Measurements from ENCODE around the gene TOR4A. TPM values are rescaled to one million over a fixed set of nuclear protein-coding genes. Genes with fewer than 3 reads are reported as not detected.

Gene TOR4A
- polyA plus RNA-seq, 4 donors, result 3.4 to 21.5 (median 15.4) TPM

DNA sequence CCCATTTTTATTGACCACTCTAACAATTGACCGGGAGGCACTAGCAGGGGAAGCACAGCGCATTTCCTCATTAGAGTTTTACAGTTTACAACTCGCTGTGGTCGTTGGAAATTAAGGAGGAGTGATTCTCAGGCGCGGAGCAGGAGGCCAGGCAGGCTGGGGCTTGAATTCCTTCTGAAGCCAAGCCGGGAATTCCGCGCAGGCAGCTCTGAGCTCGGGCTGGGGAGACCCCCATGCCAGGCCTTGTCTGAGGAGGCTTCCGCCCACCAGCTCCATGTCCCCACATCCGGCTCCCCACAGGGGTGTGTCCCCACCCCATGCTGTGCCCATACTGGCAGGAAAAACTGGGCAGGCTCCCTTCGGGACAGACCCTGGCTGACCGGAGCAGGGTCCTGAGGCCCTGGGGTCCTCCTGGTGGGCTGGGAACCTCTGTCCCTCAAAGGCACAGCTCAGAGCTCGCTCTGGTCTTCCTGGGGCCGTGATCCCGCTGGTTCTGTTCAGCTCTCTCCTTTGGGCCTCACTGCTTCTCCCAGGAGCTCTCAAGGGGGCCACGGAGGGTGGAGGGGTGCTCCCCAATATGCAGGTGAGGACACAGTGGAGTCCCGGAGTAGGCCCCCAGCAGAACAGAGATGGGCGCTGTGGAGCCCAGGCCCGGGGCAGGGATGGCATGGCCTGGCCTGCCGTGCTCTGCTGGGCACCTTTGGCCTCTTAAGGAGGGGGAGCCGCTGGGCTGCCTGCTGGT is 25.8 kb downstream of the TOR4A start:
- H3K27me3 ChIP-seq (ENCODE audit: control insufficient read depth in 3 of 3, insufficient read depth in 3 of 3, low read length in 3 of 3), result no peaks in the 10 kb centered on the region
- no peaks in the 10 kb centered on the region for H3K9me3 ChIP-seq (ENCODE audit: control insufficient read depth in 2 of 2, insufficient read depth in 1 of 2, low read depth in 1 of 2, low read length in 1 of 2)
- H3K36me3 ChIP-seq (ENCODE audit: control insufficient read depth in 3 of 3, insufficient read depth in 2 of 3, low read depth in 1 of 3, low read length in 3 of 3), result peaks cover 0 to 21% (median 0%) of the 10 kb centered on the region in 3 donors
- H3K4me1 ChIP-seq (ENCODE audit: control insufficient read depth in 3 of 3, insufficient read depth in 2 of 3, low read depth in 1 of 3, low read length in 2 of 3), result peaks cover 5 to 64% (median 7%) of the 10 kb centered on the region in 3 donors
- FAIRE-seq (no peak), DNase-seq (peak in 1 of 2 donors; percentile 54)
- peak overlapping the region in 1 of 3 donors; percentile 48 for H3K4me3 ChIP-seq (ENCODE audit: low read depth in 1 of 3, low read length in 3 of 3)
- peak overlapping the region; percentile 34 to 98 (median 91) for H3K27ac ChIP-seq (ENCODE audit: low read depth in 1 of 3, low read length in 2 of 3)
- WGBS, 3 donors, result 29 to 56% (median 32%) methylated on average over 23 of the region's 23 CpGs

- Histone ChIP-seq H3K36me3 (ENCODE audit: control insufficient read depth in 3 of 3, insufficient read depth in 2 of 3, low read depth in 1 of 3, low read length in 3 of 3) (peaks cover 0 to 14% (median 0%) of the 10 kb centered on the region in 3 donors), H3K4me3 (ENCODE audit: low read depth in 1 of 3, low read length in 3 of 3) (no peak overlapping the region), H3K9me3 (ENCODE audit: control insufficient read depth in 2 of 2, insufficient read depth in 1 of 2, low read depth in 1 of 2, low read length in 1 of 2) (no peaks in the 10 kb centered on the region), H3K4me1 (ENCODE audit: control insufficient read depth in 3 of 3, insufficient read depth in 2 of 3, low read depth in 1 of 3, low read length in 2 of 3) (peaks cover 5 to 61% (median 7%) of the 10 kb centered on the region in 3 donors), H3K27ac (ENCODE audit: low read depth in 1 of 3, low read length in 2 of 3) (peak overlapping the region; percentile 34 to 98 (median 91)), H3K27me3 (ENCODE audit: control insufficient read depth in 3 of 3, insufficient read depth in 3 of 3, low read length in 3 of 3) (no peaks in the 10 kb centered on the region)
- no peak for FAIRE-seq
- peak in 1 of 2 donors; percentile 33 for DNase-seq
- WGBS, 3 donors, result 24 to 72% (median 45%) methylated on average over 16 to 22 of the region's 22 CpGs
Observed at GRCh38 chr9:137303893-137304382, 26.4 kb downstream of the TOR4A start.

- WGBS, 3 donors, result 20 to 36% (median 26%) methylated on average over 10 to 16 of the region's 16 CpGs
- peak in 1 of 2 donors; percentile 52 for DNase-seq
- no peak for FAIRE-seq
- Histone ChIP-seq H3K4me3 (ENCODE audit: low read depth in 1 of 3, low read length in 3 of 3) (peak overlapping the region in 1 of 3 donors; percentile 55), H3K36me3 (ENCODE audit: control insufficient read depth in 3 of 3, insufficient read depth in 2 of 3, low read depth in 1 of 3, low read length in 3 of 3) (peaks cover 0 to 9% (median 0%) of the 10 kb centered on the region in 3 donors), H3K9me3 (ENCODE audit: control insufficient read depth in 2 of 2, insufficient read depth in 1 of 2, low read depth in 1 of 2, low read length in 1 of 2) (no peaks in the 10 kb centered on the region), H3K27me3 (ENCODE audit: control insufficient read depth in 3 of 3, insufficient read depth in 3 of 3, low read length in 3 of 3) (no peaks in the 10 kb centered on the region), H3K27ac (ENCODE audit: low read depth in 1 of 3, low read length in 2 of 3) (peak overlapping the region; percentile 8 to 79 (median 65)), H3K4me1 (ENCODE audit: control insufficient read depth in 3 of 3, insufficient read depth in 2 of 3, low read depth in 1 of 3, low read length in 2 of 3) (peaks cover 5 to 64% (median 7%) of the 10 kb centered on the region in 3 donors)
Observed at GRCh38 chr9:137304383-137305059, 27.0 kb downstream of the TOR4A start.

- Histone ChIP-seq H3K4me3 (ENCODE audit: low read depth in 1 of 3, low read length in 3 of 3) (peak overlapping the region in 2 of 3 donors; percentile 2 to 55), H3K36me3 (ENCODE audit: control insufficient read depth in 3 of 3, insufficient read depth in 2 of 3, low read depth in 1 of 3, low read length in 3 of 3) (peaks cover 0 to 4% (median 0%) of the 10 kb centered on the region in 3 donors), H3K27ac (ENCODE audit: low read depth in 1 of 3, low read length in 2 of 3) (peak overlapping the region; percentile 53 to 79 (median 65)), H3K9me3 (ENCODE audit: control insufficient read depth in 2 of 2, insufficient read depth in 1 of 2, low read depth in 1 of 2, low read length in 1 of 2) (no peaks in the 10 kb centered on the region), H3K27me3 (ENCODE audit: control insufficient read depth in 3 of 3, insufficient read depth in 3 of 3, low read length in 3 of 3) (no peaks in the 10 kb centered on the region), H3K4me1 (ENCODE audit: control insufficient read depth in 3 of 3, insufficient read depth in 2 of 3, low read depth in 1 of 3, low read length in 2 of 3) (peaks cover 5 to 71% (median 7%) of the 10 kb centered on the region in 3 donors)
- 10 to 20% (median 20%) methylated on average over 30 to 36 of the region's 36 CpGs for WGBS, 3 donors
- DNase-seq, result peak; percentile 75 to 81
- FAIRE-seq, result no peak
Observed at GRCh38 chr9:137305060-137305797, 27.7 kb downstream of the TOR4A start.

GRCh38 chr9:137305798-137306065 is 28.2 kb downstream of the TOR4A start:
- FAIRE-seq, result no peak
- H3K27me3 ChIP-seq (ENCODE audit: control insufficient read depth in 3 of 3, insufficient read depth in 3 of 3, low read length in 3 of 3), result no peaks in the 10 kb centered on the region
- peak overlapping the region in 2 of 3 donors; percentile 2 to 55 for H3K4me3 ChIP-seq (ENCODE audit: low read depth in 1 of 3, low read length in 3 of 3)

GRCh38 chr9:137306066-137306849 is 28.7 kb downstream of the TOR4A start:
- 15 to 25% (median 18%) methylated on average over 26 to 30 of the region's 30 CpGs for WGBS, 3 donors
- Histone ChIP-seq H3K4me1 (ENCODE audit: control insufficient read depth in 3 of 3, insufficient read depth in 2 of 3, low read depth in 1 of 3, low read length in 2 of 3) (peaks cover 5 to 81% (median 7%) of the 10 kb centered on the region in 3 donors), H3K9me3 (ENCODE audit: control insufficient read depth in 2 of 2, insufficient read depth in 1 of 2, low read depth in 1 of 2, low read length in 1 of 2) (no peaks in the 10 kb centered on the region), H3K27me3 (ENCODE audit: control insufficient read depth in 3 of 3, insufficient read depth in 3 of 3, low read length in 3 of 3) (no peaks in the 10 kb centered on the region), H3K27ac (ENCODE audit: low read depth in 1 of 3, low read length in 2 of 3) (peak overlapping the region in 2 of 3 donors; percentile 65 to 79), H3K36me3 (ENCODE audit: control insufficient read depth in 3 of 3, insufficient read depth in 2 of 3, low read depth in 1 of 3, low read length in 3 of 3) (peaks cover 0 to 4% (median 0%) of the 10 kb centered on the region in 3 donors), H3K4me3 (ENCODE audit: low read depth in 1 of 3, low read length in 3 of 3) (peak overlapping the region in 1 of 3 donors; percentile 55)
- DNase-seq, result no peak
- no peak for FAIRE-seq

More at GRCh38 chr9:137305798-137306065, 28.2 kb downstream of the TOR4A start:
- Histone ChIP-seq H3K36me3 (ENCODE audit: control insufficient read depth in 3 of 3, insufficient read depth in 2 of 3, low read depth in 1 of 3, low read length in 3 of 3) (peaks cover 0 to 4% (median 0%) of the 10 kb centered on the region in 3 donors), H3K27ac (ENCODE audit: low read depth in 1 of 3, low read length in 2 of 3) (peak overlapping the region in 2 of 3 donors; percentile 65 to 79), H3K9me3 (ENCODE audit: control insufficient read depth in 2 of 2, insufficient read depth in 1 of 2, low read depth in 1 of 2, low read length in 1 of 2) (no peaks in the 10 kb centered on the region), H3K4me1 (ENCODE audit: control insufficient read depth in 3 of 3, insufficient read depth in 2 of 3, low read depth in 1 of 3, low read length in 2 of 3) (peaks cover 5 to 76% (median 7%) of the 10 kb centered on the region in 3 donors)
- no peak for DNase-seq
- 8 to 18% (median 9%) methylated on average over 7 to 8 of the region's 8 CpGs for WGBS, 3 donors

DNA sequence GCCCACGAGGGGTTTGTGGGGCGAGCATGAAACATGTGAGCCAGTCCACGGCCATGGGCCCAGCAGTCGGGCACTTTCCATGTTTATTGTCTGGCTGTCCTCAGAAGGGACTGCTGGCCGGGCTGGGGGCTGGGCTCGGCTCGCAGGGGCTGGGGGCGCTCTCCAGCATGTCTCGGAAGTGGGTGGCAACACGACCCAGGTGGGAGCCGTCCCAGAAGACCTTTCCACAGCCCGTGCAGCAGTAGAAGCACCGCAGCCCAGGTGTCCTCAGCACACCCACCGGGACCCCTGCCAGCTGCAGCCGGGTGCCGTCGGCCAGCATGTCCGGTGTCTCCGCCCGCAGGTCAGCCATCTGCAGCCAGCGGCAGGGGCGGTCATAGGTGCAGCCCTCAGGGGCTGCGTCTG is 29.3 kb downstream of the TOR4A start:
- Histone ChIP-seq H3K4me1 (ENCODE audit: control insufficient read depth in 3 of 3, insufficient read depth in 2 of 3, low read depth in 1 of 3, low read length in 2 of 3) (peaks cover 5 to 87% (median 7%) of the 10 kb centered on the region in 3 donors), H3K27ac (ENCODE audit: low read depth in 1 of 3, low read length in 2 of 3) (peak overlapping the region in 2 of 3 donors; percentile 26 to 79)

More for the DNA sequence above, 29.3 kb downstream of the TOR4A start:
- Histone ChIP-seq H3K27me3 (ENCODE audit: control insufficient read depth in 3 of 3, insufficient read depth in 3 of 3, low read length in 3 of 3) (no peaks in the 10 kb centered on the region), H3K9me3 (ENCODE audit: control insufficient read depth in 2 of 2, insufficient read depth in 1 of 2, low read depth in 1 of 2, low read length in 1 of 2) (no peaks in the 10 kb centered on the region), H3K4me3 (ENCODE audit: low read depth in 1 of 3, low read length in 3 of 3) (peak overlapping the region in 1 of 3 donors; percentile 55), H3K36me3 (ENCODE audit: control insufficient read depth in 3 of 3, insufficient read depth in 2 of 3, low read depth in 1 of 3, low read length in 3 of 3) (peaks cover 0 to 4% (median 0%) of the 10 kb centered on the region in 3 donors)
- no peak for FAIRE-seq
- WGBS, 3 donors, result 12 to 36% (median 32%) methylated on average over 19 to 23 of the region's 23 CpGs
- DNase-seq, result no peak

All from small intestine (tissue), 7 donors.